ENCODE measurements around the gene KLK12.

- TF ChIP-seq POLR2A (IDR thresholded peaks at IDR 0.05) = no peak
- TF ChIP-seq, protein P1, sequence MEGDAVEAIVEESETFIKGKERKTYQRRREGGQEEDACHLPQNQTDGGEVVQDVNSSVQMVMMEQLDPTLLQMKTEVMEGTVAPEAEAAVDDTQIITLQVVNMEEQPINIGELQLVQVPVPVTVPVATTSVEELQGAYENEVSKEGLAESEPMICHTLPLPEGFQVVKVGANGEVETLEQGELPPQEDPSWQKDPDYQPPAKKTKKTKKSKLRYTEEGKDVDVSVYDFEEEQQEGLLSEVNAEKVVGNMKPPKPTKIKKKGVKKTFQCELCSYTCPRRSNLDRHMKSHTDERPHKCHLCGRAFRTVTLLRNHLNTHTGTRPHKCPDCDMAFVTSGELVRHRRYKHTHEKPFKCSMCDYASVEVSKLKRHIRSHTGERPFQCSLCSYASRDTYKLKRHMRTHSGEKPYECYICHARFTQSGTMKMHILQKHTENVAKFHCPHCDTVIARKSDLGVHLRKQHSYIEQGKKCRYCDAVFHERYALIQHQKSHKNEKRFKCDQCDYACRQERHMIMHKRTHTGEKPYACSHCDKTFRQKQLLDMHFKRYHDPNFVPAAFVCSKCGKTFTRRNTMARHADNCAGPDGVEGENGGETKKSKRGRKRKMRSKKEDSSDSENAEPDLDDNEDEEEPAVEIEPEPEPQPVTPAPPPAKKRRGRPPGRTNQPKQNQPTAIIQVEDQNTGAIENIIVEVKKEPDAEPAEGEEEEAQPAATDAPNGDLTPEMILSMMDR (IDR thresholded peaks at IDR 0.05) = no peak
Measured at GRCh38 chr19:51018745-51019543, 15.9 kb downstream of the KLK12 start.
